Gastrocnemius medialis (tissue), 4 donors: ENCODE results near the gene DEFB126. TPM values are rescaled to one million over a fixed set of nuclear protein-coding genes. Genes with fewer than 3 reads are reported as not detected.
"Not testable (repeated sequence)": the region's sequence is repeated elsewhere in the genome, so short reads cannot be mapped to it uniquely, and the experiment has no call there.

Source experiments
- ATAC-seq, 2 donors: fragments of 150-250 bp; one replicate each; pipeline ENCODE4 v1.9.1; 2016
- DNase-seq, 2 donors: peaks; one replicate each; pipeline ENCODE4 v3.0.0-alpha.2; 2019
- H3K27ac ChIP-seq, 4 donors: fragments of 200-600 bp; sonication (generic); 1 replicate in 1 of 4; 2 replicates in 3 of 4; pipeline ENCODE4 v1.5.1; 2016 to 2018; ENCODE audit warnings: mild to moderate bottlenecking in 2 of 4, moderate library complexity in 1 of 4
- H3K27me3 ChIP-seq, 3 donors: fragments of 200-600 bp; sonication (generic) in 2 of 3; 1 replicate in 1 of 3; 2 replicates in 2 of 3; pipeline versions ENCODE4 v1.5.1 to v1.6.0; 2016 to 2019; ENCODE audit warnings: mild to moderate bottlenecking in 1 of 3, moderate library complexity in 1 of 3
- H3K36me3 ChIP-seq, 2 donors: fragments of 200-600 bp; sonication (generic) in 1 of 2; one replicate each; pipeline ENCODE4 v1.5.1; 2017 to 2018
- H3K4me1 ChIP-seq, 2 donors: fragments of 200-600 bp; sonication (generic) in 1 of 2; one replicate each; pipeline ENCODE4 v1.5.1; 2016 to 2017; ENCODE audit warnings: mild to moderate bottlenecking in 2 of 2
- H3K4me3 ChIP-seq, 4 donors: fragments of 200-600 bp; sonication (generic) in 3 of 4; 1 replicate in 1 of 4; 2 replicates in 3 of 4; pipeline ENCODE4 v1.5.1; 2016 to 2019; ENCODE audit warnings: mild to moderate bottlenecking in 2 of 4
- H3K9me3 ChIP-seq, 3 donors: fragments of 200-600 bp; sonication (generic) in 2 of 3; 1 replicate in 1 of 3; 2 replicates in 2 of 3; pipeline ENCODE4 v1.5.1; 2016 to 2019
- POLR2A ChIP-seq, 2 donors: fragments of 450-650 bp; IDR thresholded peaks; one replicate each; pipeline ENCODE4 v1.6.1; 2017; ENCODE audit warnings: antibody characterized with exemption in 2 of 2, mild to moderate bottlenecking in 2 of 2, moderate library complexity in 2 of 2
- in situ Hi-C, 4 donors: fragments of 200-750 bp; cut with MboI; loops; one replicate each; pipeline versions ENCODE4 v1.15.0 to v1.8.0; 2017; ENCODE audit warnings: low sequenced_read_pairs in 4 of 4
- intact Hi-C: fragments of 100-400 bp; cut with DNase I; formaldehyde crosslinking; loops from one replicate; pipeline ENCODE4 v1.15.1; 2023; ENCODE audit warnings: low total_unique reads
- total RNA-seq, 4 donors: library from RNA; depleted of rRNA; stranded (reverse); fragments of >200 nt; gene quantifications; one replicate each; pipeline versions ENCODE4 v1.1.0 to v1.2.3, GENCODE V29; 2016
- TF ChIP-seq, protein P1 (sequence below), 5 experiments: fragments of 450-650 bp in 3 of 5; fragments of 200-600 bp in 2 of 5; sonication (generic) in 2 of 5; IDR thresholded peaks in 4 of 5; conservative IDR thresholded peaks in 1 of 5; 1 replicate in 4 of 5; 2 replicates in 1 of 5; pipeline ENCODE4 v1.5.1; 2016 to 2019; ENCODE audit warnings: antibody characterized with exemption in 5 of 5, mild to moderate bottlenecking in 3 of 5, moderate library complexity in 3 of 5

Gene DEFB126, protein sequence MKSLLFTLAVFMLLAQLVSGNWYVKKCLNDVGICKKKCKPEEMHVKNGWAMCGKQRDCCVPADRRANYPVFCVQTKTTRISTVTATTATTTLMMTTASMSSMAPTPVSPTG
- not detected for total RNA-seq

DNA sequence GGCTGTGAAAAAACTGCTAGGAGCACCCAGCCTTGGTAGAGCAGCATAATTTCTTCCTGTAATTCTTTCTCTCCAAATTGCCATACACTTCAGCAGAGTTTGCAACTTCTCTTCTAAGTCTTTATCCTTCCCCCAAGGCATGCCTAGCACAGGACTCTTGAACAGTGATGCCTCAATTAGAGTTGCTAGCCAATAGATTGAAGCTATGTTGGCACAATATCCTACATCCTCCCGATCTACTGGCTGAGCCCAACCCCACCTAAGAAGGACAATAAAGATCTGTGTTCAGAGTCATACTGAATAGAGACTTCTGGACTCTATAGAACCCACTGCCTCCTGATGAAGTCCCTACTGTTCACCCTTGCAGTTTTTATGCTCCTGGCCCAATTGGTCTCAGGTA is at the start of gene DEFB126:
DEFB126 (plus strand) TSS at position 301 of the 400 bp plus-strand sequence; CDS start at position 340, 39 bp downstream.
- no peak for TF ChIP-seq POLR2A (IDR thresholded peaks at IDR 0.05)
- TF ChIP-seq, protein P1, sequence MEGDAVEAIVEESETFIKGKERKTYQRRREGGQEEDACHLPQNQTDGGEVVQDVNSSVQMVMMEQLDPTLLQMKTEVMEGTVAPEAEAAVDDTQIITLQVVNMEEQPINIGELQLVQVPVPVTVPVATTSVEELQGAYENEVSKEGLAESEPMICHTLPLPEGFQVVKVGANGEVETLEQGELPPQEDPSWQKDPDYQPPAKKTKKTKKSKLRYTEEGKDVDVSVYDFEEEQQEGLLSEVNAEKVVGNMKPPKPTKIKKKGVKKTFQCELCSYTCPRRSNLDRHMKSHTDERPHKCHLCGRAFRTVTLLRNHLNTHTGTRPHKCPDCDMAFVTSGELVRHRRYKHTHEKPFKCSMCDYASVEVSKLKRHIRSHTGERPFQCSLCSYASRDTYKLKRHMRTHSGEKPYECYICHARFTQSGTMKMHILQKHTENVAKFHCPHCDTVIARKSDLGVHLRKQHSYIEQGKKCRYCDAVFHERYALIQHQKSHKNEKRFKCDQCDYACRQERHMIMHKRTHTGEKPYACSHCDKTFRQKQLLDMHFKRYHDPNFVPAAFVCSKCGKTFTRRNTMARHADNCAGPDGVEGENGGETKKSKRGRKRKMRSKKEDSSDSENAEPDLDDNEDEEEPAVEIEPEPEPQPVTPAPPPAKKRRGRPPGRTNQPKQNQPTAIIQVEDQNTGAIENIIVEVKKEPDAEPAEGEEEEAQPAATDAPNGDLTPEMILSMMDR (IDR thresholded peaks at IDR 0.05 in 4 of 5, conservative IDR thresholded peaks at IDR 0.05 in 1 of 5) = no peak
- Histone ChIP-seq H3K27ac (no peak within 1 kb of the TSS), H3K4me1 (no peaks in the 10 kb centered on the region), H3K27me3 (peaks cover 0 to 9% (median 3%) of the 10 kb centered on the region in 3 donors), H3K36me3 (no peaks in the 10 kb centered on the region), H3K9me3 (no peaks in the 10 kb centered on the region), H3K4me3 (no peak within 1 kb of the TSS)
- intact Hi-C loops = no loop called here
- DNase-seq (no peak), ATAC-seq (no peak)
- in situ Hi-C loops = no loop called here

DNA sequence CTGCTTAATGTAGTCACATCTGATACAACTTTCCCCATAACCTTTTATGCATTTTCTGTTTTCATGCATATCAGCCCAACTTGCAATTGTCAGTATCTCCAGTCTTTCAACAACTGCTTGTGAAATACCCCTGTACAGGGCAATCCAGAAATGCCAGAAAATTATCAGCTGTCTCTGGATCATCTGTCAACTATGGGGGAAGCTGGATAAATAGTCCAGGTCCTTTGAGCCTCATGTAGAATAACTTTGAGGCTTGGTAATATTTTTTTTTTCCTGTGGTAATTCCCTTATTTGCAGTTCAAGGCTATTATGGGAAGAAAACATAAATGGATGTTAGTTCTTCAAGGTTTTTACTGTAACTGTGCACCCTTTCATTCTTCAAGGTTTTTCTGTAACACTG is 48.7 kb upstream of the DEFB126 start:
- Histone ChIP-seq H3K36me3 (no peaks in the 10 kb centered on the region), H3K27me3 (peaks cover 0 to 2% (median 0%) of the 10 kb centered on the region in 3 donors), H3K9me3 (no peaks in the 10 kb centered on the region), H3K4me3 (no peak overlapping the region), H3K27ac (no peak overlapping the region), H3K4me1 (no peaks in the 10 kb centered on the region)
- intact Hi-C loops = no loop called here
- TF ChIP-seq, protein P1 (IDR thresholded peaks at IDR 0.05 in 4 of 5, conservative IDR thresholded peaks at IDR 0.05 in 1 of 5) = no peak
- TF ChIP-seq POLR2A (IDR thresholded peaks at IDR 0.05) = no peak
- DNase-seq (no peak), ATAC-seq (no peak)
- in situ Hi-C loops = no loop called here

DNA sequence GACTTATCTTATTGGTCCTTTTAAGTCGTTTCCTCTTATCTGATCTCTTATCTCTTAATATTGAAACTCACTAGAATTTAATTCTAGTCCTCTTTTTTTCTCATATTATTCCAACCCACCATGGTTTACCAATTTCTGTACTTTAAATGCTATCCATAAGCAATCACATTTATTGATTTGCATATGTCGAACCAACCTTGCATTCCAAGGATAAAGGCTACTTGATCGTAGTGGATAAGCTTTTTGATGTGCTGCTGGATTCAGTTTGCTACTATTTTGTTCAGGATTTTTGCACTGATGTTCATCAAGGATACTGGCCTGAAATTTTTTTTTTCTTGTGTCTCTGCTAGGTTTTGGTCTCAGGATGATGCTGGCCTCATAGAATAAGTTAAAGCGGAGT is 47.2 kb upstream of the DEFB126 start:
- Histone ChIP-seq H3K27me3 (peaks cover 0 to 2% (median 0%) of the 10 kb centered on the region in 3 donors), H3K9me3 (no peaks in the 10 kb centered on the region), H3K27ac (no peak overlapping the region), H3K4me3 (no peak overlapping the region), H3K36me3 (no peaks in the 10 kb centered on the region), H3K4me1 (no peaks in the 10 kb centered on the region)
- in situ Hi-C loops (no loop called here), intact Hi-C loops (no loop called here)
- ATAC-seq (no peak), DNase-seq (no peak)
- no peak for TF ChIP-seq POLR2A (IDR thresholded peaks at IDR 0.05)
- TF ChIP-seq, protein P1 (IDR thresholded peaks at IDR 0.05 in 4 of 5, conservative IDR thresholded peaks at IDR 0.05 in 1 of 5) = no peak

DNA sequence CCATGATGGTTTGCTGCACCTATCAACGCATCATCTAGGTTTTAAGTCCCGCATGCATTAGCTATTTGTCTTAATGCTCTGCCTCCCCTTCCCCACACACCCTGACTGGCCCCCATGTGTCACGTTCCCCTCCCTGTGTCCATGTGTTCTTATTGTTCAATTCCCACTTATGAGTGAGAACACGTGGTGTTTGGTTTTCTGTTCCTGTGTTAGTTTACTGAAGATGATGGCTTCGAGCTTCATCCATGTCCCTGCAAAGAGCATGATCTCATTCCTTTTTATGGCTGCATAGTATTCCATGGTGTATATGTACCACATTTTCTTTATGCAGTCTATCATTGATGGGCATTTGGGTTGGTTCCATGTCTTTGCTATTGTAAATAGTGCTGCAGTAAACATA is 44.7 kb upstream of the DEFB126 start:
- H3K36me3 ChIP-seq, in situ Hi-C loops, H3K27ac ChIP-seq, DNase-seq, H3K9me3 ChIP-seq, ATAC-seq, H3K4me3 ChIP-seq, intact Hi-C loops, H3K27me3 ChIP-seq, H3K4me1 ChIP-seq: not testable (repeated sequence)

DNA sequence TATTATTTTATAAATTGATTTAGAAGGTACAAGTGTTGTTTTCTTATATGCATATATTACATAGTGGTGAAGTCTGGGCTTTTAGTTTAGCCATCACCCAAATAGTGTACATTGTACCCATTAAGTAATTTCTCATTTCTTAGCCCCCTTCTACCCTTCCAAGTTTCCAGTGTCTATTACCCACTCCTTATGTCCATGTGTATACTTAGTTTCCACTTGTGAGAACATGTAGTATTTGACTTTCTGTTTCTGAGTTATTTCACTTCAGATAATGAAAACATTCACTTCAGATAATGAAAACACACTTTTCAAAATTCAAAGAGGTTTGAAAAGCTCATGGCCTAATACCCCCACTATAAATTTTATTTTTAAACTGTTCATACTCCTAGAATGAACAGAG is 40.4 kb upstream of the DEFB126 start:
- in situ Hi-C loops = no loop called here
- peaks cover 3 to 7% (median 5%) of the 10 kb centered on the region in 3 donors for H3K27me3 ChIP-seq
- DNase-seq (no peak), ATAC-seq (no peak)
- H3K27ac ChIP-seq = no peak overlapping the region
- TF ChIP-seq, protein P1 (IDR thresholded peaks at IDR 0.05 in 4 of 5, conservative IDR thresholded peaks at IDR 0.05 in 1 of 5) = no peak
- TF ChIP-seq POLR2A (IDR thresholded peaks at IDR 0.05) = no peak
- no peak overlapping the region for H3K4me3 ChIP-seq
- H3K4me1 ChIP-seq = no peaks in the 10 kb centered on the region
- H3K9me3 ChIP-seq = no peaks in the 10 kb centered on the region
- H3K36me3 ChIP-seq = no peaks in the 10 kb centered on the region
- intact Hi-C loops = no loop called here
